ENCODE measurements around the gene PLXDC2. TPM values are rescaled to one million over a fixed set of nuclear protein-coding genes. Genes with fewer than 3 reads are reported as not detected.

PLXDC2 gene
- total RNA-seq, 1 experiment from 2014 or later: not detected

- CTCF ChIA-PET: no interaction called here
- no TSS peak for BruUV-seq (replicated peaks)
- H3K4me2 ChIP-seq (ENCODE audit: low read length): no peak overlapping the region
- H3K9me3 ChIP-seq (ENCODE audit: low read length): no peaks in the 10 kb centered on the region
- no peak overlapping the region for H3K9ac ChIP-seq (ENCODE audit: low read length)
- no peaks in the 10 kb centered on the region for H3K9me2 ChIP-seq (replicated peaks; ENCODE audit: low read length)
- no peak overlapping the region for H2AFZ ChIP-seq (ENCODE audit: low read length)
- TF ChIP-seq EZH2 (IDR thresholded peaks at IDR 0.05; ENCODE audit: low read length, unreplicated experiment): no peak
- no peak for TF ChIP-seq EZH2phosphoT487 (IDR thresholded peaks at IDR 0.05; ENCODE audit: borderline replicate concordance, low read length)
- TF ChIP-seq, protein P1, sequence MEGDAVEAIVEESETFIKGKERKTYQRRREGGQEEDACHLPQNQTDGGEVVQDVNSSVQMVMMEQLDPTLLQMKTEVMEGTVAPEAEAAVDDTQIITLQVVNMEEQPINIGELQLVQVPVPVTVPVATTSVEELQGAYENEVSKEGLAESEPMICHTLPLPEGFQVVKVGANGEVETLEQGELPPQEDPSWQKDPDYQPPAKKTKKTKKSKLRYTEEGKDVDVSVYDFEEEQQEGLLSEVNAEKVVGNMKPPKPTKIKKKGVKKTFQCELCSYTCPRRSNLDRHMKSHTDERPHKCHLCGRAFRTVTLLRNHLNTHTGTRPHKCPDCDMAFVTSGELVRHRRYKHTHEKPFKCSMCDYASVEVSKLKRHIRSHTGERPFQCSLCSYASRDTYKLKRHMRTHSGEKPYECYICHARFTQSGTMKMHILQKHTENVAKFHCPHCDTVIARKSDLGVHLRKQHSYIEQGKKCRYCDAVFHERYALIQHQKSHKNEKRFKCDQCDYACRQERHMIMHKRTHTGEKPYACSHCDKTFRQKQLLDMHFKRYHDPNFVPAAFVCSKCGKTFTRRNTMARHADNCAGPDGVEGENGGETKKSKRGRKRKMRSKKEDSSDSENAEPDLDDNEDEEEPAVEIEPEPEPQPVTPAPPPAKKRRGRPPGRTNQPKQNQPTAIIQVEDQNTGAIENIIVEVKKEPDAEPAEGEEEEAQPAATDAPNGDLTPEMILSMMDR (conservative IDR thresholded peaks at IDR 0.05; ENCODE audit: low read depth, low read length): no peak
- no peak for DNase-seq
- intact Hi-C loops (cut with micrococcal nuclease): no loop called here
- H3K27ac ChIP-seq (ENCODE audit: low read length): no peak overlapping the region
- no peak for ATAC-seq
- H3K4me1 ChIP-seq (ENCODE audit: insufficient read depth, low read length): no peaks in the 10 kb centered on the region
- no peaks in the 10 kb centered on the region for H4K20me1 ChIP-seq (ENCODE audit: low read length)
- no peak overlapping the region for H3K4me3 ChIP-seq (ENCODE audit: low read length)
- no peaks in the 10 kb centered on the region for H3K27me3 ChIP-seq (ENCODE audit: low read length)
- H3F3A ChIP-seq (ENCODE audit: low read length, unreplicated experiment): no peaks in the 10 kb centered on the region
- H3K79me2 ChIP-seq (ENCODE audit: low read length): no peaks in the 10 kb centered on the region
- H3K36me3 ChIP-seq (ENCODE audit: low read depth, low read length): no peaks in the 10 kb centered on the region
- POLR2A ChIA-PET (ENCODE audit: unreplicated experiment): no interaction called here
Observed at GRCh38 chr10:19931894-19932590, 115.8 kb downstream of the PLXDC2 start.

- no peak overlapping the region for H3K27ac ChIP-seq (ENCODE audit: low read length)
- H3K9me2 ChIP-seq (replicated peaks; ENCODE audit: low read length): no peaks in the 10 kb centered on the region
- no peaks in the 10 kb centered on the region for H3K4me1 ChIP-seq (ENCODE audit: insufficient read depth, low read length)
- no peaks in the 10 kb centered on the region for H4K20me1 ChIP-seq (ENCODE audit: low read length)
- H3K4me2 ChIP-seq (ENCODE audit: low read length): no peak overlapping the region
- no peaks in the 10 kb centered on the region for H3K79me2 ChIP-seq (ENCODE audit: low read length)
- no peak overlapping the region for H2AFZ ChIP-seq (ENCODE audit: low read length)
- intact Hi-C loops (cut with micrococcal nuclease): no loop called here
- no TSS peak for BruUV-seq (replicated peaks)
- H3K27me3 ChIP-seq (ENCODE audit: low read length): no peaks in the 10 kb centered on the region
- DNase-seq (no peak), ATAC-seq (no peak)
- no peaks in the 10 kb centered on the region for H3K9me3 ChIP-seq (ENCODE audit: low read length)
- H3K9ac ChIP-seq (ENCODE audit: low read length): no peak overlapping the region
- no peaks in the 10 kb centered on the region for H3K36me3 ChIP-seq (ENCODE audit: low read depth, low read length)
- H3K4me3 ChIP-seq (ENCODE audit: low read length): no peak overlapping the region
- POLR2A ChIA-PET (ENCODE audit: unreplicated experiment): no interaction called here
- CTCF ChIA-PET: no interaction called here
- no peak for TF ChIP-seq EZH2 (IDR thresholded peaks at IDR 0.05; ENCODE audit: low read length, unreplicated experiment)
- no peak for TF ChIP-seq EZH2phosphoT487 (IDR thresholded peaks at IDR 0.05; ENCODE audit: borderline replicate concordance, low read length)
- TF ChIP-seq, protein P1 (conservative IDR thresholded peaks at IDR 0.05; ENCODE audit: low read depth, low read length): no peak
- H3F3A ChIP-seq (ENCODE audit: low read length, unreplicated experiment): no peaks in the 10 kb centered on the region
Observed at GRCh38 chr10:19932806-19933371, 116.7 kb downstream of the PLXDC2 start.

- Histone ChIP-seq H3K27me3 (ENCODE audit: low read length) (no peaks in the 10 kb centered on the region), H2AFZ (ENCODE audit: low read length) (no peak overlapping the region), H3F3A (ENCODE audit: low read length, unreplicated experiment) (no peaks in the 10 kb centered on the region), H3K4me1 (ENCODE audit: insufficient read depth, low read length) (no peaks in the 10 kb centered on the region), H3K4me3 (ENCODE audit: low read length) (no peak overlapping the region), H3K9me3 (ENCODE audit: low read length) (no peaks in the 10 kb centered on the region), H3K9me2 (replicated peaks; ENCODE audit: low read length) (no peaks in the 10 kb centered on the region), H3K9ac (ENCODE audit: low read length) (no peak overlapping the region), H3K4me2 (ENCODE audit: low read length) (no peak overlapping the region), H3K79me2 (ENCODE audit: low read length) (no peaks in the 10 kb centered on the region), H4K20me1 (ENCODE audit: low read length) (no peaks in the 10 kb centered on the region), H3K27ac (ENCODE audit: low read length) (no peak overlapping the region), H3K36me3 (ENCODE audit: low read depth, low read length) (no peaks in the 10 kb centered on the region)
- ATAC-seq (no peak), DNase-seq (no peak)
- intact Hi-C loops (cut with micrococcal nuclease): no loop called here
- POLR2A ChIA-PET (ENCODE audit: unreplicated experiment): no interaction called here
- TF ChIP-seq EZH2phosphoT487 (IDR thresholded peaks at IDR 0.05; ENCODE audit: borderline replicate concordance, low read length) (no peak), EZH2 (IDR thresholded peaks at IDR 0.05; ENCODE audit: low read length, unreplicated experiment) (no peak)
- TF ChIP-seq, protein P1 (conservative IDR thresholded peaks at IDR 0.05; ENCODE audit: low read depth, low read length): no peak
- CTCF ChIA-PET: no interaction called here
- BruUV-seq (replicated peaks): no TSS peak
Observed at GRCh38 chr10:19933772-19934171, 117.5 kb downstream of the PLXDC2 start.
